ENCODE data around the gene F8. TPM values are rescaled to one million over a fixed set of nuclear protein-coding genes. Genes with fewer than 3 reads are reported as not detected.

The F8 gene
- total RNA-seq, 1 donor from 2014 or later = 1.8 TPM

- no peak for TF ChIP-seq CTCF (IDR thresholded peaks at IDR 0.05; ENCODE audit: partially characterized antibody, unreplicated experiment)
- H3K27ac Mint-ChIP-seq (ENCODE audit: unreplicated experiment) = no peak overlapping the region
- no peak overlapping the region for H3K4me3 Mint-ChIP-seq (ENCODE audit: unreplicated experiment)
Observed at GRCh38 chrX:154836163-154836562, 186.4 kb downstream of the F8 start.

GRCh38 chrX:154834562-154834961, 188.0 kb downstream of the F8 start, which contains the start of gene SMIM9:
TSS of gene SMIM9 (minus strand) at chrX:154834662. CDS start at chrX:154830856, 3,806 bp downstream.
- Mint-ChIP-seq H3K4me1 (ENCODE audit: low read depth, unreplicated experiment) (no peaks in the 10 kb centered on the region), H3K27me3 (ENCODE audit: unreplicated experiment) (no peaks in the 10 kb centered on the region), H3K4me3 (ENCODE audit: unreplicated experiment) (no peak within 1 kb of the TSS), H3K27ac (ENCODE audit: unreplicated experiment) (no peak within 1 kb of the TSS), H3K36me3 (ENCODE audit: unreplicated experiment) (no peaks in the 10 kb centered on the region), H3K9me3 (ENCODE audit: unreplicated experiment) (peaks cover 3% of the 10 kb centered on the region)
- DNase-seq = no peak
- TF ChIP-seq CTCF (IDR thresholded peaks at IDR 0.05; ENCODE audit: partially characterized antibody, unreplicated experiment) = no peak

More at GRCh38 chrX:154836163-154836562, 186.4 kb downstream of the F8 start:
- H3K4me1 Mint-ChIP-seq (ENCODE audit: low read depth, unreplicated experiment) = no peaks in the 10 kb centered on the region
- no peaks in the 10 kb centered on the region for H3K27me3 Mint-ChIP-seq (ENCODE audit: unreplicated experiment)
- H3K9me3 Mint-ChIP-seq (ENCODE audit: unreplicated experiment) = peaks cover 4% of the 10 kb centered on the region
- no peaks in the 10 kb centered on the region for H3K36me3 Mint-ChIP-seq (ENCODE audit: unreplicated experiment)
- DNase-seq = no peak

GRCh38 chrX:154833746-154834274, 188.7 kb downstream of the F8 start:
- Mint-ChIP-seq H3K36me3 (ENCODE audit: unreplicated experiment) (no peaks in the 10 kb centered on the region), H3K27ac (ENCODE audit: unreplicated experiment) (no peak overlapping the region), H3K27me3 (ENCODE audit: unreplicated experiment) (no peaks in the 10 kb centered on the region), H3K9me3 (ENCODE audit: unreplicated experiment) (peaks cover 2% of the 10 kb centered on the region), H3K4me3 (ENCODE audit: unreplicated experiment) (no peak overlapping the region), H3K4me1 (ENCODE audit: low read depth, unreplicated experiment) (no peaks in the 10 kb centered on the region)
- TF ChIP-seq CTCF (IDR thresholded peaks at IDR 0.05; ENCODE audit: partially characterized antibody, unreplicated experiment) = no peak
- no peak for DNase-seq

- DNase-seq = no peak
- Mint-ChIP-seq H3K4me3 (ENCODE audit: unreplicated experiment) (no peak overlapping the region), H3K36me3 (ENCODE audit: unreplicated experiment) (no peaks in the 10 kb centered on the region), H3K27me3 (ENCODE audit: unreplicated experiment) (no peaks in the 10 kb centered on the region), H3K27ac (ENCODE audit: unreplicated experiment) (no peak overlapping the region), H3K4me1 (ENCODE audit: low read depth, unreplicated experiment) (no peaks in the 10 kb centered on the region), H3K9me3 (ENCODE audit: unreplicated experiment) (no peaks in the 10 kb centered on the region)
- no peak for TF ChIP-seq CTCF (IDR thresholded peaks at IDR 0.05; ENCODE audit: partially characterized antibody, unreplicated experiment)
Observed at GRCh38 chrX:154829926-154830442, 192.5 kb downstream of the F8 start.

- H3K4me1 Mint-ChIP-seq (ENCODE audit: low read depth, unreplicated experiment) = no peaks in the 10 kb centered on the region
- no peaks in the 10 kb centered on the region for H3K9me3 Mint-ChIP-seq (ENCODE audit: unreplicated experiment)
- H3K27me3 Mint-ChIP-seq (ENCODE audit: unreplicated experiment) = no peaks in the 10 kb centered on the region
- no peak overlapping the region for H3K4me3 Mint-ChIP-seq (ENCODE audit: unreplicated experiment)
- no peak overlapping the region for H3K27ac Mint-ChIP-seq (ENCODE audit: unreplicated experiment)
- no peak for DNase-seq
- no peaks in the 10 kb centered on the region for H3K36me3 Mint-ChIP-seq (ENCODE audit: unreplicated experiment)
- TF ChIP-seq CTCF (IDR thresholded peaks at IDR 0.05; ENCODE audit: partially characterized antibody, unreplicated experiment) = no peak
Observed at GRCh38 chrX:154829134-154829533, 193.4 kb downstream of the F8 start.

Data from glutamatergic neuron (in vitro differentiated cells).